HG03469 (cell line): ENCODE results near the gene KIAA0513.

ENCODE experiments used
- ATAC-seq: cut with Tn5 transposase; IDR thresholded peaks from one replicate; pipeline ENCODE4 v1.9.1; 2021; ENCODE audit warnings: mild to moderate bottlenecking, moderate library complexity, moderate number of reproducible peaks; ENCODE audit not compliant: unreplicated experiment

KIAA0513 gene

DNA sequence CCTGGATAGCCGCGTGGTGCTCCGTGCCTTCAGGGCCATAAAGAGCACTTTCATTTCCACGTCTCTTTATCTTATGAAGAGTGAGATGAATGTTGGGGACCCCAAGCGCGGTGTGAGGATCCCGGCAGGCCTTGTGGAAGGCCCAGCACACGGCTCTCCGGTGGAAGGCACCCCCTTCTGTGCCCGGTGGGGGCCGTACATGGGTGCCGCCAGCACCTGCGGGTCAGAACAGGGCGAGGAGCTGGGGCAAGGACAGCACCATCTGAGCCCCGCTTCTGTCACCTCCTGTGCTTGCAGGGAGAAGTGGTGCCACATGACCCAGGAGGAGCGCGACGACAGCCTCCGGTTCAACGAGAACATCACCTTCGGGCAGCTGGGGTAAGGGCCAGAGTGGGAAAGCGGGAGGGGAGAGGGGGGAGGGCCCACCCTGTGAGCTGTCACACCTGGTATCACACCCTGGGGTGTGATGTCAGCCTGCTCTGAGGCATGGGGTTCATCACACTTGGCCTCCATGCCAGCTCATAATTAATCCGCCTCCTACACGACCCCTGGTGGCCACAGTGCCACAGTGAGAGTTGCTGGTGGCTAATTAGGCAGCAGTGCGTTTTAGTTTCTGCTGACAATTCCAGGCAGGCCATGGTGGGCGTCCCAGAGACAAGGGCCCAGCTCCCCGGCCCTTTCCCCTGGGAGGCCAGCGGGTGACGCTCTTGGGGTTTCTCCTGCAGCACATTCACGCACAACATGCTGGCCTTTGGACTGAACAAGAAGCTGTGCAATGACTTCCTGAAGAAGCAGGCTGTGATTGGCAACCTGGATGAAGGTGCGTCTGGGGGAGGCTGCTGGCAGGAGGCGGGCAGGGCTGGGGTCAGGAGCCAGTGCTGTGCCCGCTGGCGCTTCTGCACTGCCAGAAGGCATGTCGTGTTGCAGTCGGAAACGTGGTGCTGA lies 59.0 kb downstream of the KIAA0513 start:
- ATAC-seq = no peak

DNA sequence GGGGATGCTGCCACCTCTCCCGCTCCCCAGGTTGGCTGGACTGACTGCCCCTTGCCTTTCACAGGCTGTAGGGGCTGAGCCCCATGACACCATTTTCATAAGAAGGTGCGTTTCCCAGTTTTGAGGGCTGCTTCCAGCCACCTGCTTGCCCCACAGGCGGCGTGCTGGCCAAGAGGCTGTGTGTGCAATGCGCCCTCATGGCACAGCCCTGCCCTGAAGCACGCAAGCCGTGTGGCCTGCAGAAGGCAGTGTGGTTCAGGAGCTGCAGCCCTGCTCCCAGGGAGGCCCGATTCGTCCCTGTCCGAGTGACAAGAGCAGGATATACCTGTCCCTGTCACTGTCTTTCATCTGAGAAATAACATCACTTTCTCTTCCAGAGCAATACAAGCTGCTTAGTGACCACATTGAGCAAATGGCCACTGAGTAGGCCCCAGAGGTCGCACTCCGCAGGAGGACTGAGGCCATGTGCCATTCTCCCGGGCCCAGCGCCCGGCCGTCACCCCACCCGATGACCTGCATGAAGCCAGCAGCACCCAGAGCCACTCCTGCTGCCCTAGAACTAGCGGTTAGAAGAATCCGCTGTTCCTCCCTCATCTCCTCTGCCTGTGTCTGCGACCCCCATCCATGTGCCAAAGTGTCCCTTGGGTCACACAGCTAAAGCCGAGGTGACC lies 60.4 kb downstream of the KIAA0513 start:
- ATAC-seq = no peak

DNA sequence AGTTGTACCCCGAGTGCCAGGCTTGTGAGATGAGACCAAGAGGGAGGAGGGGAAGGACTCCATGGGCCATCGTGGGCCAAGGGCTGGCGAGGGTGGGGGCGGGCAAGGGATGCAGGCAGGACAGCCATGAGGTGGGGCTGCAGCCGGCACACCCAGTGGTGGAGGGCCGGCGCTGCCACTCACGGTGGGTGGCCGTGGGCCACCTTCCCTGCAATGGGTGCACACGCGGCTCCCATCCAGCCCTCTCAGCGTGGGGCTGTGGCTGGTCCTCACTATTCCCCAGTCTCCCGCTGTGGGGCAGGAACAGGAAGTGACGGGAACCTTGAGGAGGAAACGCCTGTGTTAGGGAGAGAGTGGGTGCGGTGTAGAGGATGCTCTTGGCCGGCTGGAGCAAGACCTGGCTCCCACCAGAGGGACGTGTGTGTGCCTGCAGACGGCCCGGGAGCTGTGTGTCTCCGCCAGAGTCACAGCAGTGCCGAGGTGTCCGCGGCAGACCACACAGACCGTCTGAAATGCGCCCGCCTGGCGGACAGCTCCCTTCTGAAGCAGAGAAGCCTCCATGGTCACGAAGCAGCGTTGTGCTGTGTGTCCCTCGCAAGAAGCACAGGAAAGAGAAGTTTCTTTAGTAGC lies 61.1 kb downstream of the KIAA0513 start:
- no peak for ATAC-seq

DNA sequence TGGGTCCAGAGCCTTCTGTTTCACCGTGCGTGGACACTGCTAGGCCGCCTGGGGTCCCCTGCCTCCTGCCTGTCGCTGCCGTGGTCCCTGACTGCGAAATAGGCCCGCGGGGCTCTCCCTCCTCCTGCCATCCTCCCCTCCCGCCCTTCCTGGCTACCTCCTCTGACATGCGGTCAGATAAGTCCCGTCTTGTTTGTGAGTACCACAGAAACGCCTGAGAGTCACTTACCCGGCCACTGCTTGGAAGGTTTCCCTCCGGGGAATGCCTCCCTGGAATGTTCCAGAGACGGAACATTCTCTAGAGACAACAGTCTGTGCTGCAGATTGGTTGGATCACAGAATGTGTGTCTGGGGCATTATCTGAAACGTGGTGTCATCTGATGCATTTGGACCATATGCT lies 61.9 kb downstream of the KIAA0513 start:
- ATAC-seq = no peak

DNA sequence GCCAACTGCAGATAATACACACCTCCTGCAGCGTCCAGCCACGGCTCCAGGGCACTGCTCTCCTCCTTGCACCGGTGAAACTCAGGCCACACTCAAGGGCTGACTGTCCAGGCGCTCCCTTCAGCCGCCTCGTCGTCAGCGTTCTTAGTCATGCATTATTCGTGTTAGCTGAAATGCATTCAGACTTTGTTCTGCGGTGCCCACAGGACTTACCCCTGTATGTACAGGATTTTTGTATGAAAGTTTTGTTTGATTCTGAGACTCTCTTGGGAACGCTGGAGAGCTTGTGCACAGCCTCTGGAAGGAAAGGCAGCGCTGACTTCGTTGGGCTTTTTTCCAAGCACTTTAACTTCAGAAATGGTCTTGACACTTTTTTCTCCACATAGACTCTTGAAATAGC lies 62.6 kb downstream of the KIAA0513 start:
- no peak for ATAC-seq

DNA sequence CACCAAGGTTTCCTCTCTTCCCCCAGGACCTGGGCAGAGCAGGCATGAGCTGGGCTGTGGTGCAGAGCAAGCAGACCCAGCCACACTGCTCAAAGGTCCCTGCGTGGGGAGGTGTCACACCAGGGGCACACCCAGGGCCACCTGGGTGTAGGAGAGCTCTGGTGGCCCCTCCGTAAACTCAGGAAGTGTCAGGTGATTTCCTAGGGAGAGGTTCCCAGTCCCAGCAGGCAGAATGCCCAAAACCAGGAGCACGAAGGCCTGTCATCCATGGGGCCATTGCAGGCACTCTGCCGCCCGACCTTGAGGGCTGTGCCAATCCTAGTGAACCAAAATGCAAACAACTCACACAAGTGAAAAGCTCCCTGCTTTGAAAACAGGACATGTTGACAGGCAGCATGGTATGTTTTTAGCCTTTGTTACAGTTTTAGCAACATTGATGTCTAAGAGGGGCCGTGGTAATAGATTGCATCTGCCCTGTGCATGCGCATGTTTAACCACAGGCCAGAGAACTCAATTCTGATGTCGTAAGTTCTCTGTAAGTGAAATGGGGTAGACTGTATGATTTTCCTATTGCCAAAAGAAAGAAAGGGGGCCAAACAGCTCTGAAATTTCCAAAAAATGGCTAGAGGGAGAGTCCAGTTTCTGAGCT lies 63.4 kb downstream of the KIAA0513 start:
- no peak for ATAC-seq

DNA sequence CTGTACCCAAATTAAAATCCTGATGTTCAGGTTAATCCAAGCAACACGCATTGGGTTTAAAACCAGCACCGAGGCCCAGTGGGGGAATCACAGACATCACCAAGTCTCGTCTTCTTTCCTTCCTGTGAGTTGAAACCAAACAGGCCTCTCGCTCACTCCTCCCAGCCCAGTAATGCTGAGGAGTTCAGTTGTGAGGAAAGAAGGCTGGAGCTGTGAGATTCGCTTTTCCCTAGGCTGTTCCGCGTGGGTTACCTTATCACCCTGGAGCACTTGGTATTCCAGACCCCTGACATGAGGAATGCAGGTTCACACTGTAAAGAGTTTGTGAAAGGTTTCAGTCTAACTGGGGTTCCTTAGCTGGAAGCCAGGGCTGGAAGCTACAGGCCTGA lies 63.9 kb downstream of the KIAA0513 start:
- ATAC-seq = no peak

DNA sequence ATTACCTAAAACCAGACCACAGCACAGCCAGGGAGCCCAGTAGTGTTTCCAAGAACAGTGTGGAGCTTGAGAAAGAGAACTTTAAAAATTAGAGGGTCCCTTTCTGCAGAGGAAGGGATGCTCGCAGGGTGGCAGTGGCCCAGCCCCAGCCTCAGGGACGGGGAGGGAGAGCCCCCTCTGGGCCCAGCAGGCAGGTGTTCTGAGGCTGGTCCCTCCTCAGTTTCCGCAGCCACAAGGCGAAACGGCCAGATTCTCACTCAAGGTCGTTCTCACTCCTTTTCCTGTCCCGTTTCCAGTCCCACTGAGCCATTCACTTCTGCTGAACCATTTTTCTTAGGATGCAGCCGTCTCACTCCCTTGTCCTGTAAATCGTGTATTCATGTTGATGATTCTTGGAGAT lies 64.7 kb downstream of the KIAA0513 start:
- no peak for ATAC-seq

DNA sequence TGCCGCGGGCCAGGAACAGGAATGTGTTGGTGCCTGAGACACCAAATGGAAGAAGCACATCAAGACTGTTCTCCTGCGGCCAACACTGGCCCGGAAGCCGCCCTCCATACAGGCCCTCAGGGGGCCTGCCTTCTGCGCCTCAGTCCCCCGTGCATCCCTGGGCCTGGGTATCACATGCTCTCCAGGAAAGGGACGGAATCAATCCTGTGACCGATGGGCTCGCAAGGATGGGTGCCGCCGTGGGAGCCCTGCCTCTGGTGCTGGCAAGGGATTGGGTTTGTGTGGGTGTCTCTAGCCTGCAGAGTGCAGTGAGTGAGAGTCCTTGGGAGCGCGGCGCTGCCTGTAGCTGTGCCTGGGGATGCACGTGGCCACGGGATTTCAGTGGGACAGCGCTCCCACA lies 65.3 kb downstream of the KIAA0513 start:
- no peak for ATAC-seq

DNA sequence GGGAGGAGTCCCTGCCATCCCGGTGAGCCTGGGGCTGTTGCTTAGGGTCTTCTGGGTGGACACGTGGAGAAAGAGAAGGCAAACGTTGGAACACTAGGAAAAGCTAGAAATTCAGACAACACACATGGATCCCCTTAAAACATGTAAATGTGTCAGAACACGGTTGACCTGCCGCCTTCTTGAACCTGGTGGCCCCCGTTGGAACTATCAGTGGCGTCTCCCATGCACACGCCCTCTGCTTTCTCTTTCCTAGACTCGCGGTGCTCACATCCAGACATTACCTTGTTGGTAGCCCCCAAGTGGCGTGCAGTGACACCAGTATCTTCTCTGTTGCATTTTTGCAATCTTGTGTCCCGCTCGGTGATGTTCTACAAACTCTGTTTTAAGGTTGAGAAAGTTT lies 66.1 kb downstream of the KIAA0513 start:
- ATAC-seq = no peak

DNA sequence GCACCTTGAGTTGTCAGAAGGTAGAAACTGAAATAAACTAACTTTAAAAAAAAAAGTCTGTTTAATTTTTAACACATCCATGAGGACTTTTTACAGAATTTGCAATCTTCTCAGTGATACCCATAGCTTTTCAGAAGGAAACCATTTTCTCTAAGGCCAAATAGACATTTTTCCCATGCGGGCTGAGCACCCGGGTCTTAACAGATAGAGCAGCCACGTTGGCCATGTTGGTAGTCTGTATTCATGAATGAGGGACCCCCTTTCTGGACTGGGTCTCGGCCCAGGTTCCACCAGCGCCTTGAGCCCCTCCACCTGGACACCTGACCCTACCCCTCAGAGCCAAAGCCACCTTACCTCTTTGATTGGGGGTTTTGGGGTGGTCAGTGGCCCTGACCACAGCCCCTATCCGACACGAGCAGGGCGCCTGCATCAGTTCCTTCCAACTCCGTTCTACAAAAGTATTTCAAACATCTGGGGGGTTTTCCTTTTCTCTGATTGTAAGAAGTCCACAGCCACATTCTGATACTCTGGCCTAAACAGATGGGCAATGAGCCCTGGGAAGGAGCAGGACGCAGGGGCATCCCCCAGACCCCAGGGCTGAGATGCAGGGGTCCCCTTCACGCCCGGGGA lies 66.7 kb downstream of the KIAA0513 start:
- no peak for ATAC-seq

DNA sequence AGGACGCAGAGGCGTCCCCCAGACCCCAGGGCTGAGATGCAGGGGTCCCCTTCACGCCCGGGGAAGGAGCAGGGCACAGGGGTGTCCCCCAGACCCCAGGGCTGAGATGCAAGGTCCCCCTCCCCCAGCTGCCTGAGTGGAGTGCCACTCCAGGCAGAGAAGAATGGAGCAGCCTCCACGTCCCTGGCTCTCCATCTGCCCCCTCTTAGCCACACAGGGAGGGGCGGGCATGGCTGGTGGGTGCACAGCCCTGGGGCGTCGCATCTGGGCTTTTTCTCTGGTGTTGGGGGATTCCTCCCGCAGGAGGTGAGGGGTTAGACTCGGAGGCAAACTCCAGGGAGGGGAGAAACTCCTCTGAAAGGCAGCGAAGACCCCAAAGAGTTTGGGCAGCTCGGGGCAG lies 67.2 kb downstream of the KIAA0513 start:
- no peak for ATAC-seq

DNA sequence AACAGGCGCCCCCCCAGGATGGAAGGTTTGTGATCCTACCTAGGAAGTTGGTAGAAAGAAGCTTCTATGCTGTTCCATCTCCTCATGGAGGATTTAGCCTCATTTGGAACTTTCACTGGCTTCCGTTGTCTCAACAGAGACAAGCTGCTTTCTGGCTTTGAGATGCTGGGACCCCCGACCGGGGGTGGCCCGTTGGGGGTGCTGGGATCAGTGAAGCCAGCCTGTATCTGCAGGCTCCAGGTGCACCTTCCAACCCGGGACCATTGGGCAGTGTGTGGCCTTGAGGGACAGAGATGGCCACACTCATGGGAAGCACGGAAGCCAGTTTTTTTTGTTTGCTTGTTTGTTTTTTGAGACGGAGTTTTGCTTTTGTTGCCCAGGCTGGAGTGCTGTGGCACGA lies 69.3 kb downstream of the KIAA0513 start:
- no peak for ATAC-seq

DNA sequence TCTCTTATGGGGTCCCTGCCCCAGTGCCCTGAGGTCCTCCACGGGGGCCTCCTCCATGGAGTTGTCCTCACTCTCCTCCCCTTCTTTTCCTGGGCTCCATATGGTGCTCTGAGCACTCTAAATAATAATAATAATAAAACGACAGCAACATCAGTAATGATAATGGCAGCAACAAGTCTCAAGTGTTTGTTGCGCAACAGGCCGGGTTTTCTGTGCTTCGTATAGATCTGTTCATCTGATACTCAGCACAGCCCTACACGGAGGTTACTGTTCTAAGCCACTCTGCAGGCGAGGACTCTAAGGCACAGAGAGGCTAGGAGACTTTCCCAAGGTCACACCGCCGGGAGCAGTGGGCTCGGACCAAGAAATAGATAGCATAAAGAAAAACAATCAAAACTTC lies 71.0 kb downstream of the KIAA0513 start:
- no peak for ATAC-seq

DNA sequence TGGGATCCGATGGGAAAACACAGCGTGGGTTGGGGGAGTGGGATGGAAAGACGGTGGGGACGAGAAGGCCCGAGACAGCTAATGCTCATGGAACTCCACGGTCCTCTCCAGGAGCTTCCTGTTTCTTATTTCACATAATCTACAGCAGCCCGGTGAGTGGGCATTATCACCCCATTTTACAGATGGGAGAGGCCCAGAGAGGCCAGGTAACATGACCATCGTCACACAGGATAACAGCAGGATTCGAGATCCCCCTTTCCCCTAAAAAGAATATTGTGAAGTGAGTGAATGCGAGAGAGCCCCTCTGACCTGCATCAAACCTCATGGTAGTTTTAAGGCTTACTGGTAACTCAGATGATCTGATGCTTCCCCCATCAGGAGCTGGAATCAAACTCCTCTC lies 72.7 kb downstream of the KIAA0513 start:
- no peak for ATAC-seq

DNA sequence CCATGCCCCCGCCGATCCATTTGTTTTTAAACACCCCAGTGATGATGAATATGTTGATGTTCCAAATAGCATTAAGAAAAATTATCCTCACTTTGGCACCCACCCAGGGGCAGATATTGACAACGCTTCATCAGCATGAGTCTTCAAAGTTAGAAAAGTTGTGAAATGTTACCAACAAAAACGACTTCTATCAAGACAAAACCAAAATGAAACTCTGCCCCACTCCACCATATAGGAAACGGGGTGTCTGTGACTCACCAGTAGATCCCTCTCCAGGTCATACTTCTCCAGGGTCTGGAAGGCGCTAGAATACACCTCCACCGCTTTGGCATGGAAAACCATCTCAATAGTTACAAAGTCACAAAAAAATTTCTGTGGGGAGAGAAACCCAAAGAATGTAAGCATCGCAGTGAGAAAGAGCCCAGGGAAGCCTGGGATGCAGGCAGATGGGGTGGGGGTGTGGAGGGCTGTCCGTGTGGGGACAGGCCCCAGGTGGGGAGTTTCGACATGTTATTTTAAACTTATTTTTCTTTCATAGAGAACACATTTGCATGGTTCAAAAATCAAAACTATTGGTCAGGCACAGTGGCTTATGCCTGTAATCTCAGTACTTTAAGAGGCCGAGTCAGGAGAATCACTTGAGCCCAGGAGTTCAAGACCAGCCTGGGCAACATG lies 74.5 kb downstream of the KIAA0513 start:
- ATAC-seq = no peak

DNA sequence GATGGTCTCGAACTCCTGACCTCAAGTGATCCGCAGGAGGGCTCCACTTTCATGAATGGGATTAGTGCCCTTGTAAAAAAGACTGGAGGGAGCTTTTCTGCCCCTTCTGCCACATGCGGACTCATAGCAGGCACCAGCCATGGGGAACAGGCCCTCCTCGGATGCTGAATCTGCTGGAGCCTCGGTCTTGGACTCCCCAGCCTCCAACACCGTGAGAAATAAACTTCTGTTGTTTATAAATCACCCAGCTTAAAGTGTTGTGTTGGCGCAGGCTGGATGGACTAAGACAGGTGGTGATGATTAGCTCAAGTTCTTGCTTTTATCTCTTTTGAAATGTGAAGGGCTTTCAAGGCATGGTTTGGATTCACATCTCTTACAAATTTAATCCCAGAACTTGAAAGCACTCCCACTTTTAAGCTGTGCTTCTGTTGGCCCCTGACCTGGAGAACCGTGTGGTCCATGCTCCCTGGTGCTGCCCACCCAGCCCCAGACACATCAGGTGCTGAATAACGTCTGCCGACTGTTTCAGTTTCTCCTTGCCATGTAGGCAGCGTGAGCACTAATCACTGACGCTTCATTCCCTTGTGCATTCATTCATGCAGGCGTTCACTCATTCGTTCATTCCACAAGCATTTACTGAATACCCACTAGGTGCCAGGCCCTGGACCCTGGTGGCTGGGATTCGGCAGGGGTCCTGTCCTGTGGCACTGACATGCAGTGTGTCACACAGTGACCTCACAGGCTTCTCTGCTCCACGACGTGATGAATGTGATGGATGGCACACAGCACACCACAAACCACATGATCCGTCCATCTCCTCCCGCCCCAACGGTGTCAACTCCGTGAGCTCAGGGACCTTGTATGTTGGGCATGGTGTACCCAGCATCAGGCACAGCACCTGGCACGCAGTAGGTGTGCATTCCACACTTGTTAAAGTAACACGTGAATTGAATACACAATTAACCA lies 75.8 kb downstream of the KIAA0513 start:
- ATAC-seq = no peak

DNA sequence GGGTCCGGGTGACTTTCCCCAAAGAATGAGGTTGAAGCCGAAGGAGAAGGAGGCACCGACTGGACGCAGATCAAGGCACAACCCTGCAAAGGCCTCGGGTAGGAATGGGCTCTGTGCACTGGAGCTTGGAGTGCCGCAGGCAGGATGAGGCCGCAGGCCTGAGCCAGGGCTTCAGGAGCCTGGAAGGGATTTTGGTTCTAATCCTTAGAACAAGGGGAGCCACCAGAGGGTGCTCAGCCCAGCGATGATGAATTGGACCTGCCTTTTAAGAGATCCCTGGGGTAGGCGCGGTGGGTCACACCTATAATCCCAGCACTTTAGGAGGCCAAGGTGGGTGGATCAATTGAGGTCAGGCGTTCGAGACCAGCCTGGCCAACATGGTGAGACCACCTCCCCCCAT lies 76.6 kb downstream of the KIAA0513 start:
- no peak for ATAC-seq

DNA sequence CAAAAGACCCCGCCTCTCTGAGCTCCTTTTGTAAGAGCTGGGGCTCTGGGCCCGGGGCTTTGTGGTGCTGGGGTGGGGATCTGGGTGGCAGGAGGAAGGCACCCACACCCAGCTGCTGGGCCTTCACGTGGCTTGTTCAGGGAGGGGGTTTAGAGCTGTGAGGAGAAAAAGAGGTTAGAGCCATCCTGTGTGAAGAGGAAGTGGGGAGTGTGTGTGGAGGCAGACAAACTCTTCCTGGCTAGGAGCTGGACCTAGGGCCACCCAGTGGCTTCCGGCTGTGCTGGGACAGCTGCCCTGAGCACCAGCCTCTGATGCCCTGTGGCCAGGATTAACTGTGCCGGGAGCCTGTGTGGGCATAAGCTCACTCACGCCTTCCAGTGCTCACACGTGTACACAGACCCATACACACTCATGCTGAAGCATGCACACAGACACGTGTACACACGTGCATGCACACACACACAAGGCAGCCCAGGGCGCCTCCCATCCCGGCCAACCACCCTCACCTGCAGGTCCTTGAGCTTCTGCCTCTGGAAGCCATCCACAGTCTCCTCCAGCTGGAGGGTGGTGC lies 77.3 kb downstream of the KIAA0513 start:
- ATAC-seq = peak; percentile 34
